A673 (cell line): ENCODE measurements around the gene TSGA10IP. TPM values are rescaled to one million over a fixed set of nuclear protein-coding genes. Genes with fewer than 3 reads are reported as not detected.
A peak's percentile ranks its signal among the peaks of the same experiment; 100 is the strongest.

Experiments used
- BruUV-seq: library from RNA; stranded (reverse); fragments of 400-500 nt; replicated peaks from 2 replicates; lab custom pipeline; 2021; lab: Mats Ljungman, UMichigan
- CTCF ChIA-PET: fragments of 300-600 bp; sonication (Branson Sonifier 250); formaldehyde crosslinking; loops from one replicate; lab custom pipeline; 2022; ENCODE audit warnings: antibody characterized with exemption; lab: Charles Lee
- POLR2A ChIA-PET: fragments of 300-600 bp; sonication (Branson Sonifier 250); formaldehyde crosslinking; loops from one replicate; lab custom pipeline; 2022; ENCODE audit warnings: antibody characterized with exemption; ENCODE audit not compliant: low non-redundant PET; lab: Charles Lee
- DNase-seq: peaks from one replicate; pipeline ENCODE4 v3.0.0-alpha.2; 2015; ENCODE audit warnings: low spot score
- H3K27ac ChIP-seq: fragments of 200-600 bp; sonication (generic); 2 replicates; pipeline ENCODE4 v1.5.1; 2016; ENCODE audit warnings: mixed run types, low read depth, mild to moderate bottlenecking, mixed read lengths, antibody characterized with exemption, low read length; ENCODE audit not compliant: poor library complexity, severe bottlenecking
- H3K27me3 ChIP-seq: fragments of 200-600 bp; sonication (generic); replicated peaks from 2 replicates; pipeline ENCODE4 v1.6.1; 2017; ENCODE audit warnings: mixed run types, low read depth, mild to moderate bottlenecking, mixed read lengths, antibody characterized with exemption, low read length; ENCODE audit not compliant: insufficient read depth, poor library complexity
- H3K36me3 ChIP-seq: fragments of 200-600 bp; sonication (generic); 2 replicates; pipeline ENCODE4 v1.6.1; 2016; ENCODE audit warnings: mixed run types, mild to moderate bottlenecking, mixed read lengths, antibody characterized with exemption, low read length; ENCODE audit not compliant: insufficient read depth, poor library complexity, severe bottlenecking
- H3K4me1 ChIP-seq: fragments of 200-600 bp; sonication (generic); 2 replicates; pipeline ENCODE4 v1.6.1; 2017; ENCODE audit warnings: mixed run types, mild to moderate bottlenecking, mixed read lengths, antibody characterized with exemption, low read length; ENCODE audit not compliant: insufficient read depth, poor library complexity, severe bottlenecking
- H3K4me3 ChIP-seq: fragments of 200-600 bp; sonication (generic); 2 replicates; pipeline ENCODE4 v1.5.1; 2016; ENCODE audit warnings: low read depth, mixed run types, mild to moderate bottlenecking, mixed read lengths, low read length; ENCODE audit not compliant: poor library complexity, severe bottlenecking
- H3K9me3 ChIP-seq: fragments of 200-600 bp; sonication (generic); 2 replicates; pipeline ENCODE4 v1.6.1; 2016; ENCODE audit warnings: mixed run types, low read depth, mild to moderate bottlenecking, mixed read lengths, antibody characterized with exemption, low read length; ENCODE audit not compliant: poor library complexity, severe bottlenecking
- EZH2 ChIP-seq: fragments of 200-600 bp; sonication (generic); IDR thresholded peaks from 2 replicates; pipeline ENCODE4 v1.6.1; 2017; ENCODE audit warnings: borderline replicate concordance, low read depth, mild to moderate bottlenecking, mixed read lengths, antibody characterized with exemption, low read length; ENCODE audit not compliant: poor library complexity, severe bottlenecking
- intact Hi-C: fragments of 100-400 bp; cut with micrococcal nuclease; formaldehyde crosslinking; loops from one replicate; pipeline ENCODE4 v1.10.0; 2022; ENCODE audit not compliant: unreplicated experiment
- total RNA-seq: library from RNA; stranded (reverse); gene quantifications from 2 replicates; pipeline ENCODE4 v1.2.3, GENCODE V29; 2021
- TF ChIP-seq, protein P1 (sequence below): fragments of 300-800, 200-600 bp; sonication (generic); conservative IDR thresholded peaks from 2 replicates; pipeline ENCODE4 v1.5.1; 2017; ENCODE audit warnings: low read depth, mild to moderate bottlenecking, antibody characterized with exemption, low read length, moderate library complexity, mixed read lengths

The TSGA10IP gene
- total RNA-seq, 1 experiment from 2014 or later: not detected

DNA sequence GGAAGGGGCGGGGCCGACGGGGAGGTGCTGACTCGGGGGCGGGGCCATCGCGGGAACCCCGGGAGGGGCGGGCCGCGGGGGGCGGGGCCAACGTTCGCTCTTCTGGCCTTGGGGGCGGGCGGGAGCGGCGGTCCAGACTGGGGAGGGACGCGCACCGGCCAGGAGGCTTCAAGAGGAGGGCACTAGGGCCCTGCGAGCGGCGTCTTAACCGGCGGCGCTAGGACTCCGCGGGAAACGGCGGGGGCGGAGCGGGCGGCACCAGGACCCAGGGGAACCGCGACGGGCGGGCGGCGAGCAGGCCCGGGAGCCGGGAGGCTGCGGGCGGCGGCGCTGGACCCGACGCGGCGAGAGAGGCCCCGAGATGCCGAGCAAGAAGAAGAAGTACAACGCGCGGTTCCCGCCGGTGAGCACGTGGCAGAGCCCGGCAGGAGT lies 26.1 kb upstream of the TSGA10IP start, which contains the start of gene DRAP1:
Gene DRAP1, plus strand, starts transcription at position 286 of the 432 bp plus-strand sequence. Its CDS starts 76 bp downstream, at position 362.
- no peaks in the 10 kb centered on the region for H3K27me3 ChIP-seq
- H3K4me3 ChIP-seq: peak within 1 kb of the TSS; percentile 83
- ChIA-PET POLR2A (no interaction called here), CTCF (no interaction called here)
- H3K36me3 ChIP-seq: peaks cover 12% of the 10 kb centered on the region
- intact Hi-C loops: no loop called here
- H3K4me1 ChIP-seq: peaks cover 32% of the 10 kb centered on the region
- peak within 1 kb of the TSS; percentile 91 for H3K27ac ChIP-seq
- DNase-seq: peak; percentile 100
- no peaks in the 10 kb centered on the region for H3K9me3 ChIP-seq
- TF ChIP-seq, protein P1, sequence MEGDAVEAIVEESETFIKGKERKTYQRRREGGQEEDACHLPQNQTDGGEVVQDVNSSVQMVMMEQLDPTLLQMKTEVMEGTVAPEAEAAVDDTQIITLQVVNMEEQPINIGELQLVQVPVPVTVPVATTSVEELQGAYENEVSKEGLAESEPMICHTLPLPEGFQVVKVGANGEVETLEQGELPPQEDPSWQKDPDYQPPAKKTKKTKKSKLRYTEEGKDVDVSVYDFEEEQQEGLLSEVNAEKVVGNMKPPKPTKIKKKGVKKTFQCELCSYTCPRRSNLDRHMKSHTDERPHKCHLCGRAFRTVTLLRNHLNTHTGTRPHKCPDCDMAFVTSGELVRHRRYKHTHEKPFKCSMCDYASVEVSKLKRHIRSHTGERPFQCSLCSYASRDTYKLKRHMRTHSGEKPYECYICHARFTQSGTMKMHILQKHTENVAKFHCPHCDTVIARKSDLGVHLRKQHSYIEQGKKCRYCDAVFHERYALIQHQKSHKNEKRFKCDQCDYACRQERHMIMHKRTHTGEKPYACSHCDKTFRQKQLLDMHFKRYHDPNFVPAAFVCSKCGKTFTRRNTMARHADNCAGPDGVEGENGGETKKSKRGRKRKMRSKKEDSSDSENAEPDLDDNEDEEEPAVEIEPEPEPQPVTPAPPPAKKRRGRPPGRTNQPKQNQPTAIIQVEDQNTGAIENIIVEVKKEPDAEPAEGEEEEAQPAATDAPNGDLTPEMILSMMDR: no peak
- no peak for TF ChIP-seq EZH2
- no TSS peak for BruUV-seq

DNA sequence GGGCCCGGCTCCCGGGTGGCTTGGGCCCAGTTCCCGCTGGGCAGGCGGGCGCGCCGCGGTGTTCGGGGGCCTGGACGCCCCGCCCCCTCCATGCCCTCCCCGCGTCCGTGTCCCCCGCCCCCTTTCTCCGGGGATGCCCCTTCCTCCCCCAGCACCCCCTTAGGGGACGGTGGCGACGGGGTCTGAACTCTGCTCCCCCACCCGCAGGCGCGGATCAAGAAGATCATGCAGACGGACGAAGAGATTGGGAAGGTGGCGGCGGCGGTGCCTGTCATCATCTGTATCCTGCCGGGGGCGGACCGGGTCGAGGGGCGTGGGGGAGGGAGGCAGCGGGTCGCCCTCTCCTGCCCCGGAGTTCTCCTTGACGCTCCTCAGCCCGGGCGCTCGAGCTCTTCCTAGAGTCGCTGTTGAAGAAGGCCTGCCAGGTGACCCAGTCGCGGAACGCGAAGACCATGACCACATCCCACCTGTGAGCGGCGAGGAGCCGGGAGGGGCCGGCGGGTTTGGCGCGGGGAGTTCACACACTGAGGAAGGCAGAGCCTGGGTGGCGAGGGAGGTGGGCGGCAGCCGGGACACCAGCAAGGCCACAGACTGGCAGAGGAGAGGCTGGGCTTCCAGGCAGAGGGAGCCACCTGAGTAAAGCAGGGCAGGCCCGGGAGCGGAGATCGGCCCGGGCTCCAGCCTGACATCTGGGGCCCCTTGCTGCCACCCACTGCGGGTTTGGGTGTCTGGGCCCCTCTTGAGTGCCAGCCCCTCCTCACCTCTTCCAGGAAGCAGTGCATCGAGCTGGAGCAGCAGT lies 25.5 kb upstream of the TSGA10IP start:
- CTCF ChIA-PET: no interaction called here

DNA sequence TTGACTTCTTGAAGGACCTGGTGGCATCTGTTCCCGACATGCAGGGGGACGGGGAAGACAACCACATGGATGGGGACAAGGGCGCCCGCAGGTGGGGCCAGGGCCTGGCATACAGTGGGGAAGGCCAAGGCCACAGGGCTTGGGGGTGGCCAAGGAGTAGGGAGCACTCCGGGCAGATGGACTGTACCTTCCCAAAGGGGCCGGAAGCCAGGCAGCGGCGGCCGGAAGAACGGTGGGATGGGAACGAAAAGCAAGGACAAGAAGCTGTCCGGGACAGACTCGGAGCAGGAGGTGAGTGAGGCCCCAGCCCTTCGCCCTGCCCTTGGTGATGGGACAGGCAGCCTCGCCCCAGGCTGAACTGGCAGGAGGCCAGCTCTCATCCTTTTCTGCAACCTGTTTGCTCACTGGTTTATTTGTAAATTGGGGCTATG lies 24.9 kb upstream of the TSGA10IP start:
- intact Hi-C loops: no loop called here
- Histone ChIP-seq H3K36me3 (peaks cover 12% of the 10 kb centered on the region), H3K9me3 (no peaks in the 10 kb centered on the region), H3K4me1 (peaks cover 23% of the 10 kb centered on the region), H3K4me3 (peak overlapping the region; percentile 83), H3K27me3 (no peaks in the 10 kb centered on the region), H3K27ac (peak overlapping the region; percentile 84)
- BruUV-seq: no TSS peak
- CTCF ChIA-PET: no interaction called here
- TF ChIP-seq, protein P1: no peak
- no peak for TF ChIP-seq EZH2
- DNase-seq: no peak
- POLR2A ChIA-PET: no interaction called here

More for the DNA sequence above, 25.5 kb upstream of the TSGA10IP start:
- peak overlapping the region; percentile 83 for H3K4me3 ChIP-seq
- BruUV-seq: no TSS peak
- peaks cover 29% of the 10 kb centered on the region for H3K4me1 ChIP-seq
- intact Hi-C loops: no loop called here
- TF ChIP-seq, protein P1: no peak
- TF ChIP-seq EZH2: no peak
- POLR2A ChIA-PET: no interaction called here
- no peak for DNase-seq
- H3K9me3 ChIP-seq: no peaks in the 10 kb centered on the region
- no peaks in the 10 kb centered on the region for H3K27me3 ChIP-seq
- peaks cover 12% of the 10 kb centered on the region for H3K36me3 ChIP-seq
- H3K27ac ChIP-seq: peak overlapping the region; percentile 84
